Measurements from ENCODE around the gene CHKB.
"Not testable (repeated sequence)": the region's sequence is repeated elsewhere in the genome, so short reads cannot be mapped to it uniquely, and the experiment has no call there.

The CHKB gene

DNA sequence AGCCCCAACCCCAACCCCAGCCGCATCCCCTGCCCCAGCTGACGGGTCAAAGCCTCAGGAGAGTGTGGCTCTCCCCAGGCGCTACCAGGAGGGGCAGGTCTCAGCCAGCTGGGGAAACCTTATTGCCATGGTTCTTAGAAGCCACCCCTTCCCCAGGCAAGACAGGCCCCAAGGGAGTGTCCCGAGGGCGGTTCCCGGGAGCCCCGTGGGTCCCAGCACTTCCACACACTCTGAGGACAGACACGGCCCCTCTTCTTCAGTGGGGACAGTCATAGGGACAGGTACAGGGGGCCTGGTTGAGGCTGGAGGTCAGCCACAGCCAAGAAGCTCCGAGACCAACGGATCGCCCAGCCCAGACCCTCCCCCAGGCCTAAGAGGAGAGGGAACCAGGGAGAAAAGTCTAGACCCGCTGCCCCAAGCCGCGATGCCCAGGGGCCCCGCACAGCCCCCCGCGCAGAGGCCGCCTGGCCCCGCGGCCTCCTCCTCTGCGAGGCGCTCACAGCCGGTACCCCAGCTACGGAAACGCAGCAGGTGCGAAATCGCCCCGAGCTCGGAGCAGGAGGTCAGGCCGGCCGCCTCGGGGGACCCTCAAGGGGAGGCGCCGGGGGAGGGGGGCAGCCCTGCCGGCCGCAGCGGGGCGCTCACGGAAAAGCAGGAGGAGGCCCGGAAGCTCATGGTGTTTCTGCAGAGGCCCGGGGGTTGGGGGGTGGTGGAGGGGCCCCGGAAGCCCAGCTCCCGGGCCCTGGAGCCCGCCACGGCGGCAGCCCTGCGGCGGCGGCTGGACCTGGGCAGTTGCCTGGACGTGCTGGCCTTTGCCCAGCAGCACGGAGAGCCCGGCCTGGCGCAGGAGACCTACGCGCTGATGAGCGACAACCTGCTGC is 34.4 kb downstream of the CHKB start:
- no peak for DNase-seq (ENCODE audit: low spot score)

DNA sequence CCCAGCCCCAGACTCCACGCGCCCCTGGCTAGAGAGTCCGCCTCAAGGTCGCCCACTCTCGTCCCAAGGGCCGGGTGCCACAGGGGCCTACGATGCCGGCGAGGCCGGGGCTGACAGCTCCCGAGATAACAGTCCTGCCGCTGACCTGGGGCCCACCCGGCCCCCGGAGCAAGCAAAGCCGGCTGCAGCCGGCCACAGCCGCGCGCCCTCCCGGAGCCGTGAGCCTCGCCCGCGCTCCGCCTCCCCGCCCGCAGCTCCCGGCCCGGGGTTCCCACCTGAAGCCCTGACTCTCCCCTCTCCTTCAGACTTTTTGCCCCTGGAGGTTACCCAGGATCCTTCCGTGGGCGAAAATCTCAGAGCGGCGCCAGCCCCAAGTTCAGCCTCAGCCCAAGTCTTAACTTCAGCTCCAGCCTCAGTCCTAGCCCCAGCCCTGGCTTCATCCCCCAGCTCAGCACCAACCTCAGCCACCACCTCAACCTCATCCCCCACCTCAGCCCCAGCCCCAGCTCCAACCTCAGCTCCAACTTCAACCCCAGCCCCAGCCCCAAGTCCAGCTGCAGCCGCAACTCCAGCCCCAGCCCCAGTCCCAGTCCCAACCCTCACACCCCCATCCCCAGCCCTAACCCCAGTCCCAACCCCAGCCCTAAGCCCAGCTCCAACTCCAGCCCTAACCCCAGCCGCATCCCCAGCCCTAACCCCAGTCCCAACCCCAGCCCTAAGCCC is 35.2 kb downstream of the CHKB start:
- no peak for DNase-seq (ENCODE audit: low spot score)

DNA sequence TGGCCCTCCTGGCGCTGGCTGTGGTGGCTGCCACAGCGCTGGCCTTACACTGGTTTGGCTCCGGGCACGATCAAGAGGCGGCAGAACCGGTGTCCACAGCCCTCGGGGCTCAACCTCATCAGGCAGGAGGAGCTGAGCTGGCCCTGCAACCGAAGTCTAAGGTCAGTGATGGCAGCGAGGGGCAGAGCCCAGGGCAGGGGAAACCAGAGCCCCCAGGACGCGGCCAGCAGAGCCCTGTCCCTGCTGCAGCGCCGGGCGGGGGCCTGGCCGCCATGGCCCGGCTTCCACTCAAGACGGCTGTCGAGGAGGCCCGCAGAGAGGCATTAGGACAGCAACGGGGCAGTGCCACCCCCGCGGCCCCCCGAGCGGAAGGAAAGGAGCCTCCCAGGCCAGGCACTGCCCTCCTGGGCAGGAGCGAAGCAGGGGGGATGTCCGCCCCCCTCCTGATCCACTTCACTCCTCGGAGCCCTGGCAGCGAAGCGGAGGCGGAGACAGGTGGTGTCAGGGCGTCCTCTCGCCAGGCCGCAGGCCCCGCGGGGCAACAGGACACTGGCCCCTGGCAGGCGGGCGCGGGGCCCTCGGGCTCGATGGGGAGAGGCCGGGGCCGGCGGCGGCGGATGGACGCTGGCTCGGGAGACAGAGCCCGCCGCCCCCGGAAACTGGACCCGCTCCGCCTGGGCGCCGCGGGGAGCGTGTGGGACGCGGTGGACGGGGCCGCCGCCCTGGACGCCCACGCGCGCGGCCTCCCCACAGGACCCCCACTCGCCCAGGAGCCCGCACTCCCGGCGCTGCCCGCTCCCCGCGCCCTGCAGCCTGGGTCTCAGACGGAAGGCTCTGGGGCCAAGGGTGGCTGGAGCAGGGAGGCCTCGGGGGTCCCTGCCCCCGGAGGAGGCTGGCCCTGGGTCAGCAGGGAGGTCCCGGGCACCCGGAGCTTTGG is 36.1 kb downstream of the CHKB start:
- no peak for DNase-seq (ENCODE audit: low spot score)

DNA sequence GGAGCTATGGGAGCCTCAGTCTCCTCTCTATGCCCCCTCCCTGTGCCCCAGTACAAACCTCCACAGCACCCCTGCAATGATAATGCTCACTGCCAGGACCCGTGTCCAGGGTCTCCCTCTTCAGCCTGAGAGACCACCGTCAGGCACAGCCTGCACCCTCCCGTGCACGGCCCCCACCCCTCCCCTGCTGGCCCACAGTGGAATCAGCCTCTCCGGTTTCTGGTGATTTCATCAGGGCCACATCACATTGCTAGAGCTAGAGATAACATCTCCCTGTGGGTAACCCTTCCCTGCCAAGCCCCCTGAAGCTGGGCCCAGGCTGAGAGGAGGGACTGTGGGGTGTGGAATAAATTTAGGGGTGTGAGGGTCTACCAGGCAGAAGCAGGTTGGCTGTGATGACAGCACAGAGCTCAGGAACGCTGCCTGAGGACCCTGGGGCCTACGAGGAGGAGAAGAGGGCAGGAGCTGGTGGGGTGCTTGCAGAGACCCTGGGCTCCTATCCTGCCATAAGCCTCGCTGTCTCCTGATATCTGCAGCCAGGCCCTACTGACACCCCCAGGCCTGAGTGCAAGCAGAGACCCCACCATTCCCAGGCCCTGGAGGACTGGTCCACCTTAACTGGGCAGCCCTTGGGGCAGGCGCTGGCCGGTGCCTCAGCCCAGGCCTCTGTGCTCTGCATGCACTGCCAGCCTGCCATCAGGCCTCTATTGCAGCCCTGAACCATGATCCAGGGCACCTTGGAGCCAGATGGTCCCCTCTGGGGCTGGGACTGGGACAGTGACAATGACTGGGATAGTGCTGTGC is 36.9 kb downstream of the CHKB start, which contains the start of gene KLHDC7B:
Gene KLHDC7B, plus strand, starts transcription at position 378 of the 804 bp plus-strand sequence. Its CDS starts 345 bp downstream, at position 723.
- DNase-seq (ENCODE audit: low spot score), result no peak

DNA sequence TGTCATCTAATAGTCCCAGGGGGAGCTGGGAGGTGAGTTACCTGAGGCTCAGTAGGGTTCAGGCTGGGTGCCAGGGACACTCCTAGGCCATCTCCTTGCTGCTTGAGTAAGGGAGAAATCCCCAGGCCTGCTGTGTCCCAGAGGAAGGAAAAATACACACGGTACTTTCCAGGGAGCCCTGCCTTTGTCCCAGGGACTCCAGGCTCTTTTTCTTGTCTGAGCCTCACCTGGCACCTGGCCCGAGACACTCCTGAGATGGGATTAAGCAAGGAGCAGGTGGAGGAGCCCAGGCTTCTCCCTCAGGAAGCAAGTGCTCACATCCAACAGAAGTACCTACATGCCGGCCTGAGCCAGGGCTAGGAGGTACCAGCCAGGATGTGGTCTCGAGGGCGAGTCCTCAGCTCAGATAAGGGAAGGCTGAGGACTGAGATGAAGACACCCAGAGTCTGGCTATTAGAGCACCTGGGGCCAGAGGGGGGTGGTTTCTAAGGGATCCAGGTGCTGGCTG is 37.8 kb downstream of the CHKB start:
- DNase-seq (ENCODE audit: low spot score), result no peak

DNA sequence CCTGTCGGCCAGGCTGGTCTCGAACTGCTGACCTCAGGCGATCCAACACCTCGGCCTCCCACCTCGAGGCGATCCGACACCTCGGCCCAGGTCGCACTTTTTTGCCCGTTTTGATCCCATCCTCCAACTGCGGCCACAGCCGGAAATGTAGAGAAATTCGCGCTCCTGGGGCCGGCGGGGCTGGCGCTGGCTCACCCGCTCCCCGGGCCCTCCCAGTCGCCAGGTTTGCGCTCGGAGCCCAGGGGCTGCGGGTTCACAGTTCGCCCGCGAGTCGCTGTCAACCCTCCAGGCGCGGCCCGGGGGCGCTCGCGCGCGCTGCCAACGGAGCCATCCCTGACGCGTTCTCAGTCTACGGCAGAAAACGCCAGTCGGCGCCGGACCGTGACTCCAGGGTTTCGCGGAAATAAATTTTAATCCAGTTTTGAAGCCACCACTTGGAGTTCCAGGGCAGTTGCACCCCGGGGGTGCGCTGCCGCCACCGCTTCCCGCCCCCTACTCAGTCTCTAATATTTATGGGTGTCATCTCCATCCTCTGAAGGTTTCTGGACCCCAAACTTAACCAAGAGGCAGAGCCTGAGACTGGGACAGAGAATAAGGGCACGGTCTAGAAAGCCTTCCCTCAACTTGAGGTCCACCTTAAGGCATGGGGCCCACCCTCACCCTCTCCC is 38.4 kb downstream of the CHKB start:
- no peak for DNase-seq (ENCODE audit: low spot score)

DNA sequence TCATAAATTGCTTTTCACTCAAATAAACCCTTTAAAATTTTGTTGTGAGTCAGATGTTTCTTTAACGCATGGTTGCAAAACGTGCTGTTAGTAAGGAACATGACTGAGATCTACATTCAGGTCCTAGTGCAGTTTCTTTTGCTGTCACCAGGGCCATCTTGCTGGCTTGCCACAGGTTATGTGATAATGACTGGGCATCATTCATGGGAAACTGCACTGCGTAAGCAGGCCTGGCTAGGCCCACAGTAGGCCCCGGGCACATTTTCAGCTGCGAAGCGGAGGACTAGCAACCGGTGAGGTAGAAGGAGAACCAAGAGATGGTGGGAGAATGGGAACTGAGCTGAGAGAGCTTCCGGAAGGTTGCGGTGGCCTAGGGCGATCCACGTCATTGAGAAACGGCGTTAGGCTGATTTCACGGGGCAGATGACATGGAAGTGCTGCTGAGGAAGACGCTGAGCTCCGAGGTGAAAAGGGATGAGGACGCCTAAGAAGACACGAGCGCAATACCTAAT is 40.2 kb downstream of the CHKB start:
- DNase-seq (ENCODE audit: low spot score), result no peak

DNA sequence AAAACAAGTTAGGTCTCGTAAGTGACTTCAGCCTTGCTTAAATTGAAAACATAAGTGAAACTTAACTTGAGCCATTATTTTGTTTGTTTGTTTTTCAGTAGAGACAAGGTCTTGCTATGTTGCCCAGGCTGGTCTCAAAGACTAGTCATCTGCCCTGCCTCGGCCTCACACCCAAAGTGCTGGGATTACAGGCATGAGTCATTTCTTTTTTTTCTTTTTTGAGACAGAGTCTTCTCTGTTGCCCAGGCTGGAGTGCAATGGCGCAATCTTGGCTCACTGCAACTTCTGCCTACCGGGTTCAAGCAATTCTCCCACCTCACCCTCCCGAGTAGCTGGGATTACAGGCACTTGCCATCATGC is 41.0 kb downstream of the CHKB start:
- not testable (repeated sequence) for DNase-seq (ENCODE audit: low spot score)

DNA sequence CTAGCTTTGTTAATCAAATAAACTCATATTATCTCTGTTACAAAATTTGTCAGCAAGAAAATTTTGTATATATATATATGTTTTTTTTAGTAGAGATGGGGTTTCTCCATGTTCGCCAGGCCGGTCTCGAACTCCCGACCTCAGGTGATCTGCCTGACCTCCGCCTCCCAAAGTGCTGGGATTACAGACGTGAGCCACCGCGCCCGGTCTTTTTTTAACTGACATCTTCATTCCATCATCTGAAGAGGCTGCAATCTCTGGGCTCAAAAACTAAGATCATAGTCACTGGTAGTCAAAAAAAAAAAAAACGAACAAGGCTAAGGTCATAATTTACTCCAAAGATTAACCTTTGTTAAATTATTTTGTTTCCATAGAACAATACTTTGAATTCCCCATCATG is 42.3 kb downstream of the CHKB start:
- no peak for DNase-seq (ENCODE audit: low spot score)

DNA sequence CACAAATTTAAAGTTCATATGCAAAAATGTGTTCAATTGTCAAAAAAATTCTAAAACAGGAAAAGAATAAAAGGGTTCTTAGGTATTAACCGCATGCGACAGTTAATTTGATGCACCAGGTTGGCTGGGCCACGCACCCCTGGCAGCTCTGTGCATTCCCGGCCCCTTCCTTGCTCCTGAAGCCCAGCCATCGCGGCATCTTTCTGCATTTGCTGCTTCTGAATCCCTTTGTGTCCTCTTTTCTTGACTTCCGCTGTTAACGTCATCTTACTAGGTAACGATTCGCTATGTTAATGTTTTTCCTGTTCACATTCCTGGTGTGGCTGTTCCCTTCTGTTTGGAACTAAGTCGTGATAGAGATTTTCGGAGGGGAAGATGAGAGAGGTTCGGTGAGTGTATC is 44.9 kb downstream of the CHKB start:
- no peak for DNase-seq (ENCODE audit: low spot score)

DNA sequence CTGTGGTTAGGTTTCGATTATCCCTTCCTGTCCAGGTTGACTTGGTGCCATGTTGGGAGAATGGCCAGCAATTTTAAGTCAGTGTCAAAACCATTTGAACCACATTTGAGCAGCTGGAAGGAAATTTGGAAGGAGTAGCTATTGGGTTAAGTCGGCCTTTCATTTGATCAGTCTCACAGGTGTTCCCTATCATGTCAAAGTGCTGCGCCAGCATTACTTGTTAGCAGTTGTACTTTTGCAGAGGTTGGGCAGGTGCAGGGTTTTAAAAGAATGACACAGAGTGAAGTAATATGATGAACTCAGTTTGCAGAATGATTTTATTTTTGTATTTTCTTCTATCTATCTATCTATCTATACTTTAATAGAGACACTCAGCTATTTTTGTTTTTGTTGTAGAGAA is 46.4 kb downstream of the CHKB start:
- DNase-seq (ENCODE audit: low spot score), result no peak

DNA sequence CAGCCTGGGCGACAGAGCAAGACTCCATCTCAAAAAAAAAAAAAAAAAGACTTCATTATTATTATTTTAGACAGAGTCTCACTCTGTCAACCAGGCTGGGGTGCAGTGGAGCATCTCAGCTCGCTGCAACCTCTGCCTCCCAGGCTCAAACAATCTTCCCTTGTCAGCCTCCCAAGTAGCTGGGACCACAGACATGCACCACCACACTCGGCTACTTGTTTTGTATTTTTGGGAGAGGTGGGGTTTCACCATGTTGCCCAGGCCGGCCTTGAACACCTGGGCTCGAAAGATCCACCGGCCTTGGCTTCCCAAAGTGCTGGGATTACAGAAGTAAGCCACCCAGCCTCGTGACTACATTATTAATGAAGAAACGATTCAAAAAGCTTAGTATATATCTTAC is 47.5 kb downstream of the CHKB start:
- no peak for DNase-seq (ENCODE audit: low spot score)

DNA sequence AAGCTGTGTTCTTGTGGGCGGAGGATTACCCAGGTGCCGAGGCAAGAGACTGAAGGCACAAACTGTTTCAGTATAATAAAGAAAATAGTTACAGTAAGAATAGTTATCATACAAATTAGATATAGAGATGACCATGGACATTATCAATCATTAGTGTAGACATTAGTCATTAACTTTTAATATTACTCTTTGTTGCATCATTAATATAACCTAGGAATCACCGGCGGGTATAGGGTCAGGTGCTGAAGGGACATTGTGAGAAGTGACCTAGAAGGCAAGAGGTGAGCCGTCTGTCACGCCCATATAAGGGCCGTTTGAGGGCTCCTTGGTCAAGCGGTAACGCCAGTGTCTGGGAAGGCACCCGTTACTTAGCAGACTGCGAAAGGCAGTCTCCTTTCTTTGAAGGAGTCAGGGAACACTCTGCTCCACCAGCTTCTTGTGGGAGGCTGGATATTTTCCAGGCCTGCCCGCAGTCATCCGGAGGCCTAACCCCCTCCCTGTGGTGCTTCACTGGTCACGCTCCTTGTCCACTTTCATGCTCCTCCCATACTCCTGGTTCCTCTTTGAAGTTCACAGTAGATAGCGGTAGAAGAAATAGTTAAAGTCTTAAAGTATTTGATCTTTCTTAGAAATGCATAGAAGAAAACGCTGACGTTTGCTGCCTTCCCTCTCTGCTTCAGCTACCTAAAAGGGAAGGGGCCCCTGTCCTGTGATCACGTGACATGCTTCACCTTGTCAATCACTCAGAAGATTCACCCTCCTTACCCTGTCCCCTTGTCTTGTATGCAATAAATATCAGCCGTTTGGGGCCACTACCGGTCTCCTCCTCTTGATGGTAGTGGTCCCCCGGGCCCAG is 48.6 kb downstream of the CHKB start:
- not testable (repeated sequence) for DNase-seq (ENCODE audit: low spot score)

DNA sequence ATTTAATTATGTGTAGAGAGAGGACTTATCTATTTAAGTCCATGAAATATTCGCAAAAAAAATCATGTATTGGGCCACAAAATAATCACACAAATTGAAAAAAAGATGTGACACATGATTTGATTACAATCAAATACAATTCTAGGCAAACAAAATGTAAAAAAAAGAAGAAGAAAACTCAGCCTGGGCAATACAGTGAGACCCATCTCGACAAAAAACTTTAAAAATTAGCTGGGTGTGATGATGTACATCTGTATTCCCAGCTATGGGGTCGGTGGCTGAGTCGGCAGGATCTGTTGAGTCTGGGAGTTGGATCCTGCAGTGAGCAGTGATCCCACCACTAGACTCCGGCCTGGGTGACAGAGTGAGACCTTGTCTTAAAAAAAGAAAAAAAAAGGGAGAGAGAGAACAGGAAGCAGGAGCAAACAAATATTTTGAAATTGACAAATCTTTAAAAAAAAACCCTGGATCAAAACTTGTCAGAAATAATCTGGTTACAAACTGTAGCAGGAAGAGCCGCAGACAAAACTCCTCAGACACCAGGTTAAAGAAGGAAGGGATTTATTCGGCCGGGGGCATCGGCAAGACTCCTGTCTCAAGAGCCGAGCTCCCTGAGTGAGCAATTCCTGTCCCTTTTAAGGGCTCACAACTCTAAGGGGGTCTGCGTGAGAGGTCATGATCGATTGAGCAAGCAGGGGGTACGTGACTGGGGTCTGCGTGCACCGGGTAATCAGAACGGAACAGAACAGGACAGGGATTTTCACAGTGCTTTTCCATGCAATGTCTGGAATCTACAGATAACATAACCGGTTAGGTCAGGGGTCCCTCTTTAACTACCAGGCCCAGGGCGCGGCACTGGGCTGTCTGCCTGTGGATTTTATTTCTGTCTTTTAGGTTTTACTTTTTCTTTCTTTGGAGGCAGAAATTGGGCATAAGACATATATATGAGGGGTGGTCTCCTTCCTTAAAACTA is 49.5 kb downstream of the CHKB start:
- DNase-seq (ENCODE audit: low spot score), result no peak

DNA sequence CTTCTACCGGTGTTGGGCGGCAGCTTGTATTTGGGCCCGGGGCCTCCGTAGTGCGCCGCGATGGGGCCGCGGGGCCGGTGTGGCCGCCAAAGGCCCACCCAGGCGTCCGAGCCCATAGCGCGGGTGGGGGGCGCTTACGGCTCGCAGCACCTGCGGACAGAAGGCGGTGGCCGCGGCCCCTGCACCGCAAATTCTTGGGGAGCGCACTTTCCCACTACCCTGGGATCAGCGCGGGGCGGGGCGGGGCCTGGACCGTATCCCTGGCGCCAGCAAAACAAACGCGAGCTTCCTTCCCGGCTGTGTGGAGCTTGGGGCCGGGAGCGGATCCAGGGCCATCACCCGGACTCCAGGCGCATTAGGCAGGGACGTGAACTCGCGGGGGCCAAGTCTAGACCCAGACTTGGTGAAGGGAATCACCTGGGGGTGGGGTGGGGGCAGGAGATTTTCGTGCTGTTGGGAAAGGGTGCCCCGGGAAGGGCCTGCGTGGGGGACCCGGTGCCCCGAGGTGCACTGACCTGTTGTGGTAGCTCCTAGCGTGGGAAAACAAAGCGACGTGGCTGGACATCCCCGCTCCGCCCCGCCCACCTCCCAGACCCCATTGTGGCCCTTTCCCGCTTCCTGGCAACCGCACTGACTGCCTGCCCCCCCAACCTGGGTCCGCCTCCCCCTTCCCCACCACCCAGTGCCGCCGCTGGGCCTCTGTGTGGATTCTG is 50.5 kb downstream of the CHKB start:
- no peak for DNase-seq (ENCODE audit: low spot score)

DNA sequence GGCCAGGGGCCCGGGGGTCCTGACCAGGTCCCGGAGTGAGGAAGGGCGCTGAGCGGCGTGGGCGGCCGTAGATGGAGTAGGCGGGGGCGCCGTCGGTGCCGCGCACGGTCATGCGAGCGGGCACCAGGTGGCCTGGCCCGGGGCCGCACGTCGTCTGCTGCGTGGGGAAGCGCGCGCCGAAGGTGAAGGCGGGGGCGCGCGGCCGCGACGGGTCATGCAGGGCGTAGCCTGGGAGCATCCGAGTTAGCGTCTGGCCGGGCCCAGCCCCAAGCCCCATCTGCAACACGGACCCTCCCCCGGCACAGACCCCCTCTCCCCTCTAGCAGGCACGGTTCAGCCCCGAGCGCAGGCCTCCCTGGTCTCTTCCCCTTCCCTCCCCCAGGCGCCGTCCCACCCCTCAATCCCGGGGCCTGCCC is 51.1 kb downstream of the CHKB start:
- no peak for DNase-seq (ENCODE audit: low spot score)

DNA sequence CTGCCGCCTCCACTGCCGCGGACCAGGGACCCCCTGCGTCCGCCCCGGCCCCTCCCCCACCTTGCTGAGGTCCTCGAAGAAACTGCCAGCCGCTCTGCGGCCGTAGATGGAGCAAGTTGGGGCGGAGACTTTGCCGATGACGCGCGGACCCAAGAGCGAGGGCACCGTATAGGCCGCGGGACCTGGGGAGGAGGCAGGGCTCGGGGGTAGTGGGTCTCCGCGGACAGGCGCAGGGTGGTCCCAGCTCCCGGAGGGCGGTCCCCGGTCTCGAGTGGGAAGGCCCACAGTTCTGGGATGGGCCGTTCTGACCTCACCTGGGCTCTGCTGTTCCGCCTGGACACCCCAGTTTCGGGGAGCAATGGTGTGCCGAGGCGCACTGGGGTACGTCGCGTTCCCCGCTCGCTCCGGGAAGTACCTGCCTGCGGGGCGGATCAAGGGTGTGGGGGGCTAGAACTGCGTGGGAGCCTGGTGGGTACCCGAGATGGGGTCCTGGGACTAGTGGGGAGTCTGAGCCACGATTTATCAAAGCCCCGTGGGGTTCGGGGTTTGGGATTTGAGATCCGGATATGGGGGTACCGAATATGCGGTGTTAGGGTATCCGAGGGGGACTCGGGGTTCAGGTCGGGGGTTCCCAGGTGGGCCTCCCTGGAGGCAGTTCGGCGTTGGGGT is 51.6 kb downstream of the CHKB start:
- no peak for DNase-seq (ENCODE audit: low spot score)
